ENCODE data around the gene RBM20.

DNA sequence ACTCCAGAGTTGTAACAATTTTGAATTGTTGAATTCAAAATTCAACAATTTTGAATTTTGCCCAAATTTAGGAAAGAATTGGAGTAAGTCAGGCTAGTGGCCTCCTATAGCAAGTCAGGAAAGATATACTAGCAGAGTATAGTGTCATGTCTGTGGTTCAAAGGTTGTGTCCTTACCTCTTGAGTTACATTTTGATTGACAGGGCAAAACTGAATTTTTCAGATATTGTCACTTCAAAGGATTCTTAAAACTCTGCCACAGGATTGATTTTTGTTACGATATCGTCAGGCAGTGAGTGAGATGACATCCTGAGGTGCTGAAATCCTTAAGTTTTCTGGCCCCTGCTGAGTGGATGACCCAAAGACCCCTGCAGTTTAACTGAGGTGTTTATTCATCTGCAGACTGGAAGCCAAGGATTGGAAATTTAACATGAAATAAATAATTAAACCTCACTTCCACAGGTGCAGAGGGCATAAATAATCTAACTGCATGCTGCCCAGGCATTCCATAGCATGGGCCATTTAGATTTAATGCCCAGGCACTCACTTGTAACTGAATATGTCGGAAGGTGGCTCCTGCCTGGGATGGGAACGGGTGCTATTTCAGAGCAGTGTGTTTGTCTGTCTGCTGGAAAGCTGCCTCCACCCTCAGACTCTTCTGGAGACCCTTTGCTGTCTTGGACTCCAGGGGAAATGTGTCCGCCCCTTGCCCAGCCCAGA is 50.8 kb downstream of the RBM20 start:
- TF ChIP-seq, protein P1, sequence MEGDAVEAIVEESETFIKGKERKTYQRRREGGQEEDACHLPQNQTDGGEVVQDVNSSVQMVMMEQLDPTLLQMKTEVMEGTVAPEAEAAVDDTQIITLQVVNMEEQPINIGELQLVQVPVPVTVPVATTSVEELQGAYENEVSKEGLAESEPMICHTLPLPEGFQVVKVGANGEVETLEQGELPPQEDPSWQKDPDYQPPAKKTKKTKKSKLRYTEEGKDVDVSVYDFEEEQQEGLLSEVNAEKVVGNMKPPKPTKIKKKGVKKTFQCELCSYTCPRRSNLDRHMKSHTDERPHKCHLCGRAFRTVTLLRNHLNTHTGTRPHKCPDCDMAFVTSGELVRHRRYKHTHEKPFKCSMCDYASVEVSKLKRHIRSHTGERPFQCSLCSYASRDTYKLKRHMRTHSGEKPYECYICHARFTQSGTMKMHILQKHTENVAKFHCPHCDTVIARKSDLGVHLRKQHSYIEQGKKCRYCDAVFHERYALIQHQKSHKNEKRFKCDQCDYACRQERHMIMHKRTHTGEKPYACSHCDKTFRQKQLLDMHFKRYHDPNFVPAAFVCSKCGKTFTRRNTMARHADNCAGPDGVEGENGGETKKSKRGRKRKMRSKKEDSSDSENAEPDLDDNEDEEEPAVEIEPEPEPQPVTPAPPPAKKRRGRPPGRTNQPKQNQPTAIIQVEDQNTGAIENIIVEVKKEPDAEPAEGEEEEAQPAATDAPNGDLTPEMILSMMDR (IDR thresholded peaks at IDR 0.05), result no peak
- no peak for TF ChIP-seq POLR2A (IDR thresholded peaks at IDR 0.05)

All from thyroid gland (tissue), 4 donors.